Measurements from ENCODE around the gene POLRMT.

DNA sequence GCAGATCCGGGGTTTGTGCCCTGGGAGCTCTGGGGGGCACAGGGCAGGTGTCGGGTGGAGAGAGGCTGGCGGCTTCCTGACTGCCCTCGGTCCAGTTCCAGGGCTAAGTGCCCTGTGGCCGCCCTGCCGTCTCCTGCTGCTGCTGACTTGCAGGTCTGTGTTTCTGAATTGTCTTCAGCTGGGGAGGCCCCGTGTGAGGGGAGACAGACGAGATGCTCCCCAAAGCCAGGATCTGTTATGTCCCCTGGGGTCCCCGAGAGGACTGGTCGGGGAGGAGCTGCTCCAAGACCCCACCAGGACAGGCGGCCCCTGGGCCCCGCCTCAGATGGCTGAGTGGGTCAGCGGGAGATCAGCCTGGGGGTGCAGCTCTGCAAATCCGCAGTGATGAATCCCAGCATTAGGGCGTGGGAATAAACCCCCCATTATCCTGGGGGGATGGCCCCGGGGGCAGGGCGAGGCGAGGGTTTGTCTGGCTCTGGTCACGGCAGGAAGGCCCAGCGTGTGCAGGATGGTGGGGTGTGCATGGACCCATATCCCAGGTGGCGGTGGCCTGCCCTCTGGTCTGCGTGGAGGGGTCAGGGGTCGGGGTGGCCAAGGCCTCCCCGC lies 39.0 kb downstream of the POLRMT start:
- TF ChIP-seq, protein P1, sequence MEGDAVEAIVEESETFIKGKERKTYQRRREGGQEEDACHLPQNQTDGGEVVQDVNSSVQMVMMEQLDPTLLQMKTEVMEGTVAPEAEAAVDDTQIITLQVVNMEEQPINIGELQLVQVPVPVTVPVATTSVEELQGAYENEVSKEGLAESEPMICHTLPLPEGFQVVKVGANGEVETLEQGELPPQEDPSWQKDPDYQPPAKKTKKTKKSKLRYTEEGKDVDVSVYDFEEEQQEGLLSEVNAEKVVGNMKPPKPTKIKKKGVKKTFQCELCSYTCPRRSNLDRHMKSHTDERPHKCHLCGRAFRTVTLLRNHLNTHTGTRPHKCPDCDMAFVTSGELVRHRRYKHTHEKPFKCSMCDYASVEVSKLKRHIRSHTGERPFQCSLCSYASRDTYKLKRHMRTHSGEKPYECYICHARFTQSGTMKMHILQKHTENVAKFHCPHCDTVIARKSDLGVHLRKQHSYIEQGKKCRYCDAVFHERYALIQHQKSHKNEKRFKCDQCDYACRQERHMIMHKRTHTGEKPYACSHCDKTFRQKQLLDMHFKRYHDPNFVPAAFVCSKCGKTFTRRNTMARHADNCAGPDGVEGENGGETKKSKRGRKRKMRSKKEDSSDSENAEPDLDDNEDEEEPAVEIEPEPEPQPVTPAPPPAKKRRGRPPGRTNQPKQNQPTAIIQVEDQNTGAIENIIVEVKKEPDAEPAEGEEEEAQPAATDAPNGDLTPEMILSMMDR (IDR thresholded peaks at IDR 0.05), result no peak
- TF ChIP-seq POLR2A (IDR thresholded peaks at IDR 0.05), result no peak

Measured in heart left ventricle (tissue), 13 donors.